GM12878 (cell line): ENCODE measurements around the gene CCDC127. TPM values are rescaled to one million over a fixed set of nuclear protein-coding genes. Genes with fewer than 3 reads are reported as not detected.

ENCODE experiments used
- ATAC-seq: fragments of 200-7000 bp; cut with Tn5 transposase; 3 replicates; pipeline ENCODE4 v1.9.1; 2020; ENCODE audit warnings: mild to moderate bottlenecking, moderate library complexity
- BruUV-seq: library from RNA; stranded (reverse); fragments of 400-500 nt; replicated peaks from 2 replicates; lab custom pipeline; 2021; lab: Mats Ljungman, UMichigan
- CTCF ChIA-PET: fragments of 300-600 bp; sonication (Branson Sonifier 250); formaldehyde crosslinking; extraction: SDS; loops from one replicate; lab custom pipeline; 2021; ENCODE audit warnings: inconsistent platforms; lab: Yijun Ruan, JAX
- POLR2A ChIA-PET: fragments of 350-600 bp; formaldehyde crosslinking; extraction: SDS; loops from one replicate; lab custom pipeline; 2021; ENCODE audit warnings: inconsistent platforms; lab: Charles Lee
- RAD21 ChIA-PET: fragments of 300-600 bp; sonication (Branson Sonifier 250); formaldehyde crosslinking; loops from one replicate; lab custom pipeline; 2023; ENCODE audit warnings: antibody characterized with exemption; ENCODE audit not compliant: unreplicated experiment; lab: Charles Lee
- SMC1A ChIA-PET: fragments of 300-600 bp; sonication (Branson Sonifier 250); formaldehyde crosslinking; loops from one replicate; lab custom pipeline; 2023; ENCODE audit not compliant: unreplicated experiment, uncharacterized antibody; lab: Charles Lee
- DNase-seq: peaks from one replicate; pipeline ENCODE4 v3.0.0-alpha.2; 2011; ENCODE audit warnings: low read depth, low spot score
- FAIRE-seq: peaks from 3 replicates; lab custom pipeline; 2011; peaks lifted over from hg19 to GRCh38; lab: Jason Lieb, UNC
- H2AFZ ChIP-seq: 2 replicates; pipeline ENCODE4 v1.6.0; 2011; ENCODE audit warnings: low read depth, low read length, control low read depth; ENCODE audit not compliant: control insufficient read depth
- H3K27ac ChIP-seq: 2 replicates; pipeline ENCODE4 v1.5.1; 2011; ENCODE audit warnings: control low read depth; ENCODE audit not compliant: control insufficient read depth, insufficient read depth
- H3K27me3 ChIP-seq, 2 experiments: replicated peaks in 1 of 2; 2 replicates each; pipeline versions ENCODE4 v1.6.0 to v1.6.1; 2011; ENCODE audit warnings: low read length in 1 of 2; ENCODE audit not compliant: control insufficient read depth in 2 of 2, insufficient read depth in 2 of 2
- H3K36me3 ChIP-seq, 2 experiments: 2 replicates each; pipeline ENCODE4 v1.5.1; 2011; ENCODE audit warnings: low read length in 1 of 2; ENCODE audit not compliant: control insufficient read depth in 2 of 2, insufficient read depth in 2 of 2
- H3K4me1 ChIP-seq: 2 replicates; pipeline ENCODE4 v1.6.1; 2011; ENCODE audit warnings: mild to moderate bottlenecking, low read length, moderate library complexity, mixed read lengths; ENCODE audit not compliant: control insufficient read depth, insufficient read depth
- H3K4me2 ChIP-seq: 2 replicates; pipeline ENCODE4 v1.6.0; 2011; ENCODE audit warnings: control low read depth; ENCODE audit not compliant: control insufficient read depth, insufficient read depth
- H3K4me3 ChIP-seq: fragments of 200-600 bp; sonication (generic); 2 replicates; pipeline ENCODE4 v1.5.1; 2016
- H3K79me2 ChIP-seq: 2 replicates; pipeline ENCODE4 v1.6.0; 2011; ENCODE audit warnings: low read length; ENCODE audit not compliant: control insufficient read depth, insufficient read depth
- H3K9ac ChIP-seq: 2 replicates; pipeline ENCODE4 v1.8.0; 2011; ENCODE audit warnings: low read length, control low read depth, mixed read lengths; ENCODE audit not compliant: control insufficient read depth, insufficient read depth
- H3K9me3 ChIP-seq: replicated peaks from 3 replicates; pipeline ENCODE4 v1.5.1; 2011; ENCODE audit warnings: mild to moderate bottlenecking, low read length; ENCODE audit not compliant: control insufficient read depth, insufficient read depth
- H4K20me1 ChIP-seq: 2 replicates; pipeline ENCODE4 v1.6.0; 2011; ENCODE audit not compliant: control insufficient read depth, insufficient read depth
- EP300 ChIP-seq, 2 experiments: fragments of 150-350 bp in 1 of 2; IDR thresholded peaks; 2 replicates each; pipeline ENCODE4 v1.6.1; 2011 to 2012; ENCODE audit warnings: low read depth in 2 of 2, low read length in 2 of 2, borderline replicate concordance in 1 of 2, improper control_type of control experiment in 1 of 2, inconsistent platforms in 1 of 2; ENCODE audit not compliant: control insufficient read depth in 1 of 2
- HCFC1 ChIP-seq: fragments of 150-350 bp; IDR thresholded peaks from 2 replicates; pipeline ENCODE4 v1.6.1; 2014; ENCODE audit warnings: low read length
- HDAC6 ChIP-seq: fragments of 200-600 bp; sonication (generic); IDR thresholded peaks from one replicate; pipeline ENCODE4 v1.8.0; 2017; ENCODE audit warnings: antibody characterized with exemption; ENCODE audit not compliant: unreplicated experiment
- JUNB ChIP-seq: IDR thresholded peaks from 2 replicates; pipeline ENCODE4 v1.6.1; 2016; ENCODE audit warnings: antibody characterized with exemption, mild to moderate bottlenecking
- JUND ChIP-seq: IDR thresholded peaks from 2 replicates; pipeline ENCODE4 v1.6.1; 2012; ENCODE audit warnings: low read depth, mild to moderate bottlenecking, low read length, improper control_type of control experiment, moderate library complexity
- MTA2 ChIP-seq: fragments of 450-650 bp; IDR thresholded peaks from 2 replicates; pipeline ENCODE4 v1.6.1; 2016; ENCODE audit warnings: low read depth, mild to moderate bottlenecking, moderate library complexity
- NRF1 ChIP-seq: conservative IDR thresholded peaks from 2 replicates; pipeline ENCODE4 v1.6.1; 2011; ENCODE audit warnings: mild to moderate bottlenecking, low read depth, low read length, improper control_type of control experiment
- ZNF217 ChIP-seq: fragments of 450-650 bp; IDR thresholded peaks from 2 replicates; pipeline ENCODE4 v1.6.1; 2017; ENCODE audit warnings: antibody characterized with exemption, mild to moderate bottlenecking
- WGBS: methylation state at CpG from one replicate; pipeline ENCODE4 v1.1.6; 2016; ENCODE audit warnings: low lambda C conversion rate; ENCODE audit not compliant: insufficient replicate concordance, insufficient coverage; ENCODE audit errors: missing lambda C conversion rate; 5-methylcytosine and 5-hydroxymethylcytosine counted together
- in situ Hi-C: fragments of 300-500 bp; cut with MboI; formaldehyde crosslinking; loops from 9 replicates; pipeline ENCODE4 v1.14.3; 2018; ENCODE audit warnings: mixed read lengths
- intact Hi-C: fragments of 100-400 bp; cut with micrococcal nuclease; formaldehyde crosslinking; loops from one replicate; pipeline ENCODE4 v1.14.2; 2022; ENCODE audit not compliant: unreplicated experiment
- polyA plus RNA-seq, 11 experiments: library from polyadenylated mRNA; depleted of rRNA in 4 of 11; unstranded in 6 of 11; stranded (reverse) in 5 of 11; fragments of >200 nt; fragmentation: Nextera tagmentation in 4 of 11; fragmentation: Illumina TruSeq in 1 of 11; extraction: Ambion mirVana in 4 of 11; extraction: Trizol in 1 of 11; gene quantifications; 1 replicate in 1 of 11; 2 replicates in 10 of 11; pipeline versions ENCODE4 v1.2.1 to v1.2.3, GENCODE V29; 2011 to 2016; ENCODE audit warnings: inconsistent platforms in 2 of 11, missing spikeins in 2 of 11, low read depth in 1 of 11
- total RNA-seq, 4 experiments: library from RNA; depleted of rRNA in 3 of 4; stranded (reverse); fragments of >200 nt in 3 of 4; fragmentation: Illumina TruSeq in 1 of 4; extraction: Trizol in 1 of 4; gene quantifications; 2 replicates each; pipeline versions ENCODE4 v1.2.1 to v1.2.3, GENCODE V29; 2013 to 2021

The CCDC127 gene
- total and polyA plus RNA-seq, 10 of the 15 experiments (the other 5 are each of a cell fraction or from before 2014, with no cell fraction given): 1.9 to 6.9 (median 2.9) TPM

DNA sequence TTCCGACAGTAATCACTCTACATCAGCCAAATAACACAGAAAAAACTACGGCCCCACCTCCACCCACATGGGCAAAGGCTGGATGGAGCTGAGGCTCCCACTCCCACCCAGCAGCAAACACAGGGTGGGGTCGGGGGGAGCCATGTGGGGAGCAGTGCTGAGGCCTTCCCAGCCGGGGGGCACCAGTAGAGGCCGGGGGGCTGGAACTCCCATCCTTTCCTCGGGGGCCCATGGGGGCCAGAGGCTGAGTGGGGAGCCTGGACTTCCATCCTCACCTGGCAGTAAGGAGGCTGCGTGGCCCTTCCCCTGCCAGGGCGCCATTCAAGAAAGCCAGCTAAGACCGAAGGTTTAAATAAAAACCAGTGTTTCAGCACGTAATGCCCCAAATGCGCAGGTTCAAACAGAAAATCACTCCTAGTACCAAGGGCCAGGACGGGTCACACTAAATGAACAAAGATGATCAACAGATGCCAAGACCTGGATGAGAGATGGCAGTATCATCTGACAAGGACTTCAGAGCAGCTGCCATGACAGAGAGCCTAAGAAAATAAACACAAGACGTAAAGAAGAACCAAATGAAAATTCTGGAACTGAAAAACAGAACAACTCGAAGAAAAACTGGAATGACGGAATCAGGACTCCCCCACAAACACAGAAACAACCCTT is 9.4 kb downstream of the CCDC127 start:
- WGBS: 87% methylated on average over 15 of the region's 15 CpGs
- Histone ChIP-seq H3K9ac (no peak overlapping the region), H2AFZ (no peak overlapping the region), H3K4me3 (no peak overlapping the region), H3K9me3 (no peaks in the 10 kb centered on the region; the same call in 2 of the 3 replicates), H3K36me3 (peaks cover 5 to 8% of the 10 kb centered on the region in 2 experiments), H3K27ac (no peak overlapping the region), H3K79me2 (peaks cover 7% of the 10 kb centered on the region), H3K4me1 (no peaks in the 10 kb centered on the region), H3K4me2 (no peak overlapping the region), H3K27me3 (no peaks in the 10 kb centered on the region), H4K20me1 (peaks cover 3% of the 10 kb centered on the region; the same call in 1 of the 2 replicates)
- ChIA-PET RAD21 (no interaction called here), POLR2A (no interaction called here), CTCF (interaction anchor here (1.6 kb wide), 1 partner anchor 20 kb away, joined by 4 read pairs; no protein-coding TSS in a partner anchor), SMC1A (no interaction called here)
- FAIRE-seq (no peak), ATAC-seq (no peak), DNase-seq (no peak)
- intact Hi-C loops (no loop called here), in situ Hi-C loops (no loop called here)
- BruUV-seq: no TSS peak
- no peak for TF ChIP-seq NRF1
- TF ChIP-seq JUND: no peak
- TF ChIP-seq HDAC6: no peak
- TF ChIP-seq MTA2: no peak
- TF ChIP-seq ZNF217: no peak
- TF ChIP-seq EP300 (IDR thresholded peaks at IDR 0.05; ENCODE audit: borderline replicate concordance in 1 of 2, control insufficient read depth in 1 of 2, low read depth in 2 of 2, low read length in 2 of 2): no peak
- no peak for TF ChIP-seq HCFC1
- TF ChIP-seq JUNB: no peak
